HCEC 1CT (cell line): Measurements from ENCODE around the gene MYOF.
A peak's percentile ranks its signal among the peaks of the same experiment; 100 is the strongest.
"Not testable (repeated sequence)": the region's sequence is repeated elsewhere in the genome, so short reads cannot be mapped to it uniquely, and the experiment has no call there.

ENCODE experiments used
- DNase-seq: peaks from one replicate; pipeline ENCODE4 v3.0.0-alpha.2; 2017

MYOF gene

DNA sequence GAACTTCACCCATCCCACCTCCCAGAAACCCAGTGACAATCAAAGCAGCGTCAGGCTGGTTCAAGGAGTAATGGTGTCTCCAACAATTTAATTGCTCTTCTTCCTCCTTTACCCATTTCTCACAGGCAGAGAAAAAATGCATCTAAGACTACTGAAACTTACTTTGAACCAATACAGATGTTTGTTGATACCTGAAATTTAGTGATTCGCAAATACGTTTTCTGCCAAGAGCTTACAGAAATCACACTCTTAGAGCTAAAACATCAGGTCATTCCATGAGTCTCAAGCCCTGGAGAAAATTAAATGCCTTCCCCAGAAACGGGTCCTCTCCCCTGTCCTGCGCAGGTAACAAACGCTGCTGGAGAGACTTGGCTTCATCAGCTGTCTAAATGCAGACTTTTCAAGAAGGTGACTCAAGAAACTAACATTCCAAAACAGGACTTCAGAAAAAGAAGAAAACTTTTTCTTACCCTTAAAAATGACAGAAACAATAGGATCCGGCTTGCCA, 443 bp downstream of the MYOF start:
- DNase-seq = no peak

DNA sequence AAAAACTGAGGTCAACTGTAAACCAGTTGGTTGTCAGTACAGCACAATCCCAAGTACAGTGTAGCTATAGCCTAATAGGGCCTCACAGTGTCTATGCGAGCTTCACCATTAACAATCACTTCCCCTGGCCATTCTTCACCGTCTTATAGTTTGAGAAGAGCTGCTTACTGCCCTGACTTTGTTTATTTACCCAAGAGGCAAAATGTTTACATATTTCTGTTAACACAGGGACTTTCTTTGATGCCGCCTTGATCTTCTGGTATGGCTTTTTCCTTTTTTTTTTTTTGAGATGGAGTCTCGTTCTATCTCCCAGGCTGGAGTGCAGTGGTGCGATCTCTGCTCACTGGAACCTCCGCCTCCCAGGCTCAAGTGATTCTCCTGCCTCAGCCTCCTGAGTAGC, 3.3 kb downstream of the MYOF start:
- DNase-seq = no peak

DNA sequence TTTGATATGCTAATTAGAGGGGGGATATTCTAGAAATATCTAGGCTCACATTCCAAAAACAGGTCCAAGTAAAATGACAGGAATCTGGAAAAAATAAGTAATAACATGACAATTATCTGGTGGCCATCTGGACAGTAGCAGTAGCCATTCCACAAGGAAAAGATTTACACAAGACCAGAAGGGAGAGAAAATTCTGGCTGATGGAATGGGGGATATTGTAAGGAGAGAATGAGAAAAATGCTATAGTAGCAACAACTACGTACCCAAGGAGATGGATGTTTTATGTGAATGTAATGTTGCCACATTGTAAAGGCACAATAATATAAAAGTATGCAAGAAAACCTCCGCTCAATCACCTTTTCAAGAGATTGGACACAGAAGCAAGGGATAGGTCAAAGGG, 5.4 kb downstream of the MYOF start:
- DNase-seq = no peak

DNA sequence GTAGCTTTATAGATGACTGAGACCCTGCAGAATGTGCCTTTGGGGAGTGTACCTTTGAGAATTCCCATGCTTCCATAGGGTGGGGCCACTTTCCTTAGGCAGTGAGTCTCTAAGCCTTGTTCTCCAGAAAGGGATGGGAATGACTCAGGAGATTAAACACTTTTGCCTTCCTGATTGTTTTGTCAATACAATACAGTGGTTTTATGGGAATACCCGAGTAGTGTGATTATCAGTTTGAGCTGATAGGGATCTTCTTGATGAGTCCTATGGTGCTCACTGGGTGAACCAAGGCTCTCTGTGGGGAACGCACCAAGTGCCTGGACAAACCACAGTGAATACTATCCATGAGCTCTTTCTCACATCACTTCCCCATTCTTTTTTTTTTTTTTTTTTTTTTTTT, 6.3 kb downstream of the MYOF start:
- DNase-seq = peak; percentile 85

DNA sequence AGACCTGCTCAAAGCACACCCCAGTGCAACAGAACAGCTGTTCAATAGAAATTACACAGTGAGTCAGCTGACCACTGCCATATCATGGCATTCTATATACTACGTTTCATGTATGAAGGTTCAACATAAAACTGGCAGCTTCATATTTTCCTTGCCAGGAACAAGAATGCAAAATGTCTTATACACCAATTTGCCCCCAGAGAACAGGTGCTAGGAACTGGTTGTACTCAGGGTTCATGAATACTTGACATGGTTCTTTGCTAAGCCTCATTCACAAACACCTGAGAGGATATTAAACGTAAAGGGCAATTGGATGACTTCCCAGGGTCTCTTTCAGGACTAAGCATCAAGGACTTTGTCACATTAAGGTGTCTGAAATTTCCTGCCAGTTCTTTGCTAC, 6.9 kb downstream of the MYOF start:
- DNase-seq = no peak

DNA sequence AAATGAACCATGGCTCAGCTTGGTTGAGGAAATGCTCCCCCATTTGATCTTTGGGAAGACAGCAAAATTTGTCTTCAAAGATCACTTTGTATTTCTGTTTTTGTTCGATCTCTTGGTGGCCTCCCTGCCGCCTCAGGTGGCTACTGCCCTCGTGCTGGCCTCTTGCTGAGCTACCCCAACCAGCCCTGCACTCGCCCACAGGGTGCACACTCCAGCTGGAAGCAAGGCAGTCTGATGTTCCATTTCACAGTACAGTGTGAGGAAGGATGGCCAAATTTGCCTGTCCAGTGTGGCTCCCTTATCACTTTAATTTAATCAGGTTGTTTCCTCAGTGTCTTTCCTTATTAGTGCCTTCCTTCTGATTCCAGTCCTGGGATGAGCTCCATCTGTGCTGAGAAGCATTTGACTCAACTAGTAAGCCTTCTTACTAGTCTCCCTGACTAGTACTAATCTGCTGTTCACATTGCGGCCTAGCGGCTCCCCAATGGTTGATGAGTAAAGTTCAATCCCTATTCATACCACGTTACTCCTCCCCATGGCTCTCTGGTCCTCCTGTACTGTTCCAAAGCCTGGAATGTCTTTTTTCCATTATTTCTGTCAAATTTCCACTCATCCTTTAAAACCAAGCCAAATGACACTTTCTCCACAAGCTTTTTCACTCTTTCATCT, 8.2 kb downstream of the MYOF start:
- no peak for DNase-seq

DNA sequence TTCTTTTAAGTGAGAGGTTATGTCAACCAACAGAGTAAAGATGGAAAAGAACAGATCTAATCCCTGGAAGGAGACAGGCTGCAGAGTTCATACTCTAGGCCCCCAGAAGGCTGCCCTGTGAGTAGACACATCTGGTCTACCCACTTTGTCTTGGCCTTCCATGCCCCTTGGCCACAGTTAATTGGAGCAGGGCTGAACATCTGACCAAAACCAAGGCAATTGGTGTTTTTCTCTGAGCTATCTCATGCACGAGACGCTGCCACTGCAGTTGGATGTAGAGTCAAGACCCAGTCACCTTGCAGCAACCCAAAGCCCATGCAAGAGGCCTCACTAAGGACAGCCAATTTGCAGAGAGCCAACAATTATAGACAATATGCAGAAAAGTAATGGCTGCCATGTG, 9.0 kb downstream of the MYOF start:
- no peak for DNase-seq

DNA sequence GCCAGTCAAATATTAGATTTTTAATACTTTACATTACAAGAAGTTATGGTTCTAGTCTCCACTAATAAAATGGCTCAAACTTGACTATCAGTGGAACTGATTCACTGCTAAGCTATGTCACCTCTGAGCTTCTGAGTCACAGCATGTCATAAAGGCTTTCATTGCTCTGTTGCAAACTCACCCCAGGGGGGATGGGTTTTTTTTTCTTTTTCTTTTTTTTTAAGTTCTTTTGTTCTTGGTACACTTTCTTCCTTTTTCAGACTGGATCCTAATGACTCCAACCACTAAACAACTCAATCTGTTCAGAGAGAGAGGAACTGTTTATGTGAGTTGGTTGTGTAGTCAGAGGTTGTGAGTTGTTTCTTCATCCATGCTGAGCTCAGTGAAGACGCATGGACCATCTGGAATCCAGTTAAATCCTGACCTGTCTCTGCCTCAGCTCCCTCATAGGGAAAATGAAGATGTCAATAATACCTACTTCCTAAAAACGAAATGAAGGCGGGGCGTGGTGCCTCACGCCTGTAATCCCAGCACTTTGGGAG, 11.0 kb downstream of the MYOF start:
- DNase-seq = peak; percentile 98

DNA sequence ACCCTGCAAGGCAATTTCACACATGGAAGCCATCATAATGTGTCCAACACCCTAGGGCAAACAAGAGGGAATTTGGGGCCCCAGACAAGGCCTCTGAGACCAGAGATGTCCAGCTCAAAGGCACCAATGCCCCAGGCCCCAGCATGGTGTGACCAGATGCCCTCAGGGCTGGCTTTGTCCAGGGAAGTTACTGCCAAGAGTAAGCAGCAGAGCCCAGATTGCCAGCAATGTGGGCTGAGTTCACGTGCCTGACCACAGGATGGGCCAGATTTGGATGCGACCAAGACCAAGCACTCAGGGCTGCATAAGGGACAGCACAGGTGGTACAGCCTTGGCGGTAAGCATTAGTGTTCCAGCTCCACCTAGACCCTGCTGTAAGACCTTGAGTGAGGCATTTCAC, 12.7 kb downstream of the MYOF start:
- no peak for DNase-seq

DNA sequence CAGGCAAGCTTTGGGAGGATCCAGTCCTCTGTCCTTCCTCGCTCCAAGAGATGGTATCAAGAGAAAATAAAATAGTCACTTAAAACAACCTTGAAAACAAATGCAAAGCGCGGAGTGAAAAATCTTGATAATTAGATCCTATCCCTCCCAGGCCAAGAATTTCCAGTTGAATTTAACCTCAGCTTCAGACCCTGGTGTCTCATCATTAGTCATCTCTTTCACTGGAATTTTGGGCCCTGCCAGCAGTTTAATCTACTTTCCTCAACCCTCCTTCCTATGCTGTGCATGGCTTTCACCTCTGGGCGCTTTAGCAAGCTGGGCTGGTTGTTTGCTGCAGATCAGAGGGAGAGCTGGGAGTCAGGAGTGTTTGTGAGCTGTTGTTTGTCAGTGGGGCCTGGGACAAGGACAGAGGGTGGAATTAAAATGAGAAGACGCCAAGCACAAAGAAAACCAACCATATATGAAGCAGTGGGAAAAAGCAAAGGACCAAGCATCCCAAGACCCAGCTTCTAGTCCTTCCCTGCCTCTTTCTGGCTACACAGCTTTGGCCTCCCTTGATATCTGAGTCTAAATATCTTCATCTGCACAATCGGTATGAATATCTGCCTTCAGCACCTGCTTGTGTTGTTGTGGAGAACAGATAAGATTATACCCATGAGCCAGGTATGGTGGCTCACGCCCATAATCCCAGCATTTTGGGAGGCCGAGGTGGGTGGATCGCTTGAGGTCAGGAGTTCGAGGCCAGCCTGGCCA, 13.5 kb downstream of the MYOF start:
- peak; percentile 97 for DNase-seq

DNA sequence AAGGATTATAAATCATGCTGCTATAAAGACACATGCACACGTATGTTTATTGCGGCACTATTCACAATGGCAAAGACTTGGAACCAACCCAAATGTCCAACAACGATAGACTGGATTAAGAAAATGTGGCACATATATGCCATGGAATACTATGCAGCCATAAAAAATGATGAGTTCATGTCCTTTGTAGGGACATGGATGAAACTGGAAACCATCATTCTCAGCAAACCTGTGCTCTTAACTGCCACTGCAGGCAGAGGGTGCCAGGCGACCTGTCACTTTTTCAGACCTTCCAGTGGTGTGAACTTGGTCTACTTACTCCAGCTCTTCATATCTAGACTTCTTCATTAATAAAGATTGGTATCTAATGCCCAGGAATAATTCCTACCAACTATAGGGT, 14.5 kb downstream of the MYOF start:
- DNase-seq = not testable (repeated sequence)

DNA sequence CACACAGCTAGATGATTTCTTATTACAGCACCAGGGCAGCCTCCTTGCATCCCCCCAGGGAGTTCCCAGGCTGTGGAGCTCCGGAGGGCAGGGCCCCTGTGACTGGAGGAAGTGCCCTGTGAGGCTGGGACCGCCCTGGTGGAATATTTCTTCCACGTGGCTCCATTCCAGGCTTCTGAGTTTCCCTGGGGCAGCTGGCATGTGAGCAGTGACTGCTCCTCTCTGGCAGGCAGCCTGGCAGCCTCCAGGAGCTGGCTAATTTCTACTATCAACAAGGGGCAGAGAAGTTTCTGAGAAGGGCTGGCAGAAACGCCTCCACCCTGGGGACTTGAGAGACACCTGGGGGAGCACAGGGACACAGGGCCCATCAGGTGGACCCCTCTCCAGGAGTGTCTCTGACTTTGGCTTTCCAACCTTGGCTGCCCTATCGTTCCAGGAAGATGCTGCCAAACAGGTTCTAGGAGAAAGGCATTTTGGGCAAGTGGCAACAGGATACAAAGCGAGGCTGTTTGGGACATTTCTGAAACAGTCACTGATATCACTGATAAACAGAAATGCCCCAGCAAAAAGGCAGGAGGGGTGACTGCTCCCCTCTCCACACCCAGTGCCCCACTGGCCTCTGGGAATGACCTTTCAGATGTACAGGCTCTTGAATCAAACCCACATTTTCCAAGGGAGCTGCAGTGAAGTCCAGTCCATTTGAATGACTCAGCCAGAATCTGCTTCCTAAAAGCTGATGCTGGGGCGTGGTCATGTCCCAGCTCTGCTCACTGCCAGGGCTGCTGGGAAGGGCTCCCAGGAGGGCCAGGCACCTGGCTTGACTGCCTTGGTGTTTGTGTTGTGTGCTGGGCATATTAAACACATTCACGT, 16.1 kb downstream of the MYOF start:
- peak; percentile 98 for DNase-seq

DNA sequence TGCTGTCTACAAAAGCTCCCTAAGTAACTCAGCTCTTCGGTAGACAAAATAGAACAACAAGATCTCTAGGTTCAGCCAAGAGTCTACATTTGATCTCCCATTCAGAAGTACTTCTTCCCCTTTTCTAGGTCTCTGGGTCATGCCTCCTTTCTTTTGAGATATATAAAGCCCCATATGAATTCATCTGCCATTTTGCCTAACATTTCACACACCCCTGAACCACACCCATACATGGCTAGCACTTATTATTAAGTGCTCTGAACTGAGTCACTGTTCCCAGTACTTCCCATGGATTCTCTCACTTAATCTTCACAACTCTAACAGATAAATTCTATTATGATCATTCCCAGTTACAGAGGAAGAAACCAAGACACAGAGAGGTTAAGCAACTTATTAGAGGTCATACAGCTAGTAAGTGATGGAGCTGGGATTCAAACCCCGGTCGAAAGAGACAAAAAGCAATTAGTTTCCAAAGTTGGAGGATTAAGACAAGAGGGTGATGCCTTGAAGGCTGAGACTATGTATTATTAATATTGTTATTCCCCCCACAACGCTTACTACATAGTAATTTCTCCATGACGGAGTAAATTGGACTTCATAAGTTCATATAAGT, 17.3 kb downstream of the MYOF start:
- peak; percentile 72 for DNase-seq

DNA sequence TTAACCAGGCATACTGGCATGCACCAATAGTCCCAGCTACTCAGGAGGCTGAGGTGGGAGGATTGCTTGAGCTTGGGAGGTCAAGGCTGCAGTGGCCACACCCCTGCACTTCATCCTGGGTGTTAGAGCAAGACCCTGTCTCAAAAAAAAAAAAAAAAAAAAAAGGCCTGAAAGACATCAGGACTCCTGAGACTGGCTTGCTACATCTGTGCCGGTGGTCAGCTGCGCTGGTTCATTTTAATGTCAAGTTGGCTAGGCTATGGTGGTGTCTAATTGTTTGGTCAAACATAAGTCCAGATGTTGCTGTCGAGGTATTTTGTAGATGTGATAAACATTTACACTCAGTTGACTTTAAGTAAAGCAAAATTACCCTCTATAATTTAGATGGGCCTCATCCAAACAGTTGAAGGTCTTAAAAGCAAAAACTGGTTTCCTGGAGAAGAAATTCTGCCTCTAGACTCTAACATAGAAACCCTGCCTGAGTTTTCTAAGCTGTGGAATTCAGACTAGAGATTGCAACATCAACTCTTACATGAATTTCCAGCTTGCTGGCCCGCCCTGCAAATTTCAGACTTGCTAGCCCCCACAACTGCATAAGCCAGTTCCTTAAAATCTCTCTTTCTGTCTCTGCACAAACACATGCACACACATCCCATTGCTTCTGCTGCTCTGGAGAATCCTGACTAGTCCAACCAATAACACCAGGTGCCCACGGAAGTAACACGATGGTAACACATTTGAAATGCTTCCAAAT, 18.2 kb downstream of the MYOF start:
- peak; percentile 73 for DNase-seq

DNA sequence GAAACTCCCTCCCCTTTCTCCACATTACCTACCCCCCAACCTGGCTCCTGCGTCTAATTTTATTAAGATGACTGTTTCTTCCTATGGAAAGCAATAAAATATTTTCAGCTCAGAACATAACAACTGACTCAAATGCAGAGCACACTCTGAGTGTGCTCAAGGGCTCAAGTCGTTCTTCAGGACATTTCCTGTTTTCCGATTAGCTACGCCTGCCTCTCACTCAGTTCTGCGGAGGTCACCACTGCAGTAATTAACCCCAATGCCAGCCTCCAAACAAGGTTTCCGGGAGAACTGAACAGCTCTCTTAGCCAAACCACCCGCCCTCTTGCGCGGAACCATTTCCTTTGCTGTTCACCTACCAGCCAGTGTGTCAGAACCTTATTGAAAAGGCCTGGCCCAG, 19.3 kb downstream of the MYOF start:
- DNase-seq = peak; percentile 86

DNA sequence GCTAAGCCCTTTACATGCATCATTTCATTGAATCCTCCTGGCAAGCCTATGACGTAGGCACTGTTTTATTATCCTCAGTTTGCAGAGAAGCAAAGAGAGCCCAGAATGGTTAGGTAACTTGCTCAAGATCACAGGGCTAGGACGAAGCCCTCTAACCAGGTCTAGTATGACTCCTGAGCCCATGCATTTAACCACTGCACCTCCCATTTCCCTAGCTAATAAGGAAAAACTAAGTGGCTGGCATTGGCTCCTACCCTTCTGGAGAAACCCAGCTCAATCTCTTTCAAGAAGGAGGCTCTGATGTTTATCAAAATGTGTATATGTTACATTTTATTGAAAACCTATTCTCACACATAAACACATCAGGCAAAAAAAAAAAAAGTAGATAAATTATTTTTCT, 19.8 kb downstream of the MYOF start:
- no peak for DNase-seq

DNA sequence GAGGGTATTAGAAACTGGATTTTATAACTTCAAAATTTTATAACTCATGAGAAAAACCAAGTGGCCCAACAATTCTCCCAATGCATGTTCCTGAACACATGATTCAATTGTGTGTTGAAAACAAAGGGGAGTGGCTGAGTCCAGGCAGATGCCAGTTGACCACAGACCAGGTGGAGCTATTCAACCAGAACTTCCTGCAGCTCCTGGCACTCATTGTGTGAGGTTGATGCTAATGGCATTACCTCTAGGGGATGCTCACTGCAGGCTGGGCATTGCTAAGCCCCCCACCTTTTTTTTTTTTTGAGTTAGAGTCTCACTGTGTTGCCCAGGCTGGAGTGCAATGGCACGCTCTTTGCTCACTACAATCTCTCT, 20.3 kb downstream of the MYOF start:
- peak; percentile 71 for DNase-seq

DNA sequence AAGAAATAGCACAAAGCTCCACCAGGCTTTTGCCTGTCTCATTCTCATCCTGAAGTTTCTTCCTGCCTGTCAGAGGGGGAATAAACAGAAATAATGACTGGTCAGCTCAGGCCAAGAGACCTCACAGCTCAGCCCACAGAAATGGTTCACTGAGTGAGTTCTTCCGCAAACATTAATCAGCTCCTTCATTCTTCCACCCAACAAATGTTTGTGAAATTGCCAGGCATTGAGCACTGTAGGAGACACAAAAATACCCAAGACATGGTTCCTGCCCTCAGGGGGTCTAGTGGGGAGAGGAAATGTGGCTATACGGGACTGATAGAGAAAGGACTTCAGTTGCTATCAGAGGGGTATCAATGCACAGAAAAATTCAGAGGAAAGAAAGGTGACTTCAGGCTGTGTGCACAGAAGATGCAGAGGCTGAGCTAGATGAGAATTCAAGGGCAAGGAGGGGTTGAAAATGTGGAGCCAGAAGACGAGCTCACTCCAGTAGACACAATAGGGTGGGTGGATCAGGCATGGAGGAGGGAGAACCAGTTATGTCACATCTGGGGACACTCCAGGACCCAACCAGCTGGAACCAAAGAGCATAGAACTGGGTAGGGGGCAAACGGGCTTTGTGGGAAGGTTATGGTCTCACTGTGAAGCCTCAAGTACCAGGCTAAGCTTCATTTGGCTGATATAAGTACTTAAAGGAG, 20.9 kb downstream of the MYOF start:
- DNase-seq = peak; percentile 70

DNA sequence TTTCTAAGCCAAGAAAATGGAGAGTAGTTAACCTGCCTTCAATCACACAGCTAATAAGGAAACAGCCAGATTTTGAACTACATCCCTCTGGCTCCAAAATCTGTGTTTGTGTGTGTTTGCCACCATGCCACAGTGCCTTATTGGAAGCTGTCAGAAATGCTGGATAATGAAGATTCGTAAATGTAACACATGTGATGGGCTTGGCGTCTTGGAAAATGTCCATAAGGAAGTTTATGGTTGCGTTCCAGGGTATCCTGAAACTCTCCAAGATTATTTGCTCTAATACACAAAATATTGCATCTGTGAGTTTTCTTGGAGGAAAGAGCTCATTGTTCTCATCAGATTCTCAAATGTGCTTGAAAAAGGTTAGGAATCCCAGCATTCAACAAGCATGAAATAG, 22.7 kb downstream of the MYOF start:
- no peak for DNase-seq

DNA sequence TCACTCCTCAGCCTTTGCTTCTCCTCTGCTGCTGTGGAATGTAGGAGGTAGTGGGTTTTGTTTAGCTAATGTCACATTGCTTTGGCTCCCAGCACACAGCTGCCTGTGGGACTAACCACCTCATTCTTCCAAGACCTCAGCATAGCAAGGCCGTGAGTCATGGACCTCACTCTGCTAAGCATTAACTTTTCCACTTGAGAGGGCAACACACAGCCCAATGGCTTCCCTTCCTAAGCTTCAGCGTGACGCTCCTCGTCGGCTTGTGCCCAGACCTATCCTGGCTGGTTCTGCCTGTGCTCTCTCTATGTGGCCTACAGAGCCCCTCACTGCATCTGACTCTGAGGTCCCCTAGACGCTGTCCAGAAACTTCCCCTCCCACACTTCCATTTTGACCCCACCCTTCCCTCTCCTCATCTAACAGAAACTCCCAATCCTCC, 23.3 kb downstream of the MYOF start:
- peak; percentile 99 for DNase-seq

DNA sequence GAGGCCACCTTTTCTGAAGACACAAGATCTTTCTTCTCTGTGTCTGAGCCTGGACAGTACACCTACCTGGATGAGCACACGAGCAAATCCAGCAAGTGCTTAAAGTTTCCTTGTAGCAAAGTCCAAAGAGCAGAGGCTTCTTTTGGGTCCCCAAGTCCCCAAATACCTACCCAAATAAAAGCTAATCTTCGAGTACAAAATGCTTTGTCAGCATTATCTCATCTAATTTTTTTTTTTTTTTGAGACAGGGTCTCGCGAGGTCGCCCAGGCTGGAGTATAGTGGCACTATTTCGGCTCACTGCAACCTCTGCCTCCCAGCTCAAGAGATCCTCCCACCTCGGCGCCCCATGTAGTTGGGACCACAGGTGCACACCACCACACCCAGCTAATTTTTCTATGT, 24.6 kb downstream of the MYOF start:
- DNase-seq = no peak
